Keratinocyte (primary cell): ENCODE results near the gene C12orf42. TPM values are rescaled to one million over a fixed set of nuclear protein-coding genes. Genes with fewer than 3 reads are reported as not detected.

Source experiments
- DNase-seq: peaks from one replicate; pipeline ENCODE4 v3.0.0-alpha.2; 2011; ENCODE audit warnings: low read depth, missing footprints, low spot score
- FAIRE-seq: peaks from 2 replicates; lab custom pipeline; 2011; peaks lifted over from hg19 to GRCh38; lab: Jason Lieb, UNC
- H2AFZ ChIP-seq: 2 replicates; pipeline ENCODE4 v1.6.0; 2012; ENCODE audit warnings: low read length, control low read depth, inconsistent platforms; ENCODE audit not compliant: control insufficient read depth
- H3K27ac ChIP-seq: 2 replicates; pipeline ENCODE4 v1.5.1; 2011; ENCODE audit warnings: low read length; ENCODE audit not compliant: control insufficient read depth, insufficient read depth
- H3K27me3 ChIP-seq: 3 replicates; pipeline ENCODE4 v1.6.0; 2011; ENCODE audit warnings: low read length; ENCODE audit not compliant: control insufficient read depth, insufficient read depth; ENCODE audit errors: extremely low read depth
- H3K36me3 ChIP-seq, 2 experiments: 2 replicates in 1 of 2; 3 replicates in 1 of 2; pipeline ENCODE4 v1.5.1; 2011; ENCODE audit warnings: low read length in 2 of 2, mild to moderate bottlenecking in 1 of 2; ENCODE audit not compliant: control insufficient read depth in 2 of 2, insufficient read depth in 2 of 2; ENCODE audit errors: extremely low read depth in 1 of 2
- H3K4me1 ChIP-seq: 3 replicates; pipeline ENCODE4 v1.5.1; 2011; ENCODE audit warnings: low read length; ENCODE audit not compliant: control insufficient read depth, insufficient read depth; ENCODE audit errors: extremely low read depth
- H3K4me2 ChIP-seq: 3 replicates; pipeline ENCODE4 v1.6.0; 2011; ENCODE audit warnings: low read depth, low read length; ENCODE audit not compliant: control insufficient read depth, insufficient read depth; ENCODE audit errors: extremely low read depth
- H3K4me3 ChIP-seq, 3 experiments: fragments of 200-600 bp in 1 of 3; sonication (generic) in 1 of 3; 2 replicates in 2 of 3; 3 replicates in 1 of 3; pipeline ENCODE4 v1.5.1; 2011 to 2016; ENCODE audit warnings: low read length in 3 of 3, mild to moderate bottlenecking in 3 of 3, control low read depth in 2 of 3, inconsistent platforms in 1 of 3, low read depth in 1 of 3, mixed read lengths in 1 of 3, mixed run types in 1 of 3, moderate library complexity in 1 of 3; ENCODE audit not compliant: control insufficient read depth in 2 of 3, insufficient read depth in 2 of 3; ENCODE audit errors: extremely low read depth in 1 of 3
- H3K79me2 ChIP-seq: 2 replicates; pipeline ENCODE4 v1.6.0; 2012; ENCODE audit warnings: low read length; ENCODE audit not compliant: control insufficient read depth, insufficient read depth
- H3K9ac ChIP-seq: 3 replicates; pipeline ENCODE4 v1.6.0; 2011; ENCODE audit warnings: low read length; ENCODE audit not compliant: control insufficient read depth, insufficient read depth; ENCODE audit errors: extremely low read depth
- H3K9me1 ChIP-seq: 3 replicates; pipeline ENCODE4 v1.6.0; 2011; ENCODE audit warnings: low read length; ENCODE audit not compliant: control insufficient read depth, insufficient read depth; ENCODE audit errors: extremely low read depth
- H3K9me3 ChIP-seq: 2 replicates; pipeline ENCODE4 v1.5.1; 2012; ENCODE audit warnings: low read depth, low read length; ENCODE audit not compliant: control insufficient read depth
- H4K20me1 ChIP-seq: 3 replicates; pipeline ENCODE4 v1.6.0; 2011; ENCODE audit warnings: low read length; ENCODE audit not compliant: control insufficient read depth, insufficient read depth; ENCODE audit errors: extremely low read depth
- EZH2 ChIP-seq: IDR thresholded peaks from one replicate; pipeline ENCODE4 v1.6.1; 2012; ENCODE audit warnings: inconsistent platforms, mild to moderate bottlenecking, low read length, moderate library complexity
- dilution Hi-C: fragments of 300-500 bp; cut with MboI; formaldehyde crosslinking; loops from one replicate; pipeline ENCODE4 v1.7.0; 2020; ENCODE audit warnings: low sequenced_read_pairs; ENCODE audit not compliant: extremely low pct_ligation_motif_present
- polyA plus RNA-seq, 5 experiments: library from polyadenylated mRNA; depleted of rRNA in 3 of 5; stranded (reverse) in 3 of 5; stranded (forward) in 1 of 5; unstranded in 1 of 5; fragments of >200 nt; gene quantifications; 1 replicate in 1 of 5; 2 replicates in 3 of 5; 3 replicates in 1 of 5; pipeline versions ENCODE4 v1.2.1 to v1.2.3, GENCODE V29; 2011 to 2012; ENCODE audit warnings: missing spikeins in 2 of 5, low read depth in 1 of 5, low replicate concordance in 1 of 5
- TF ChIP-seq, protein P1 (sequence below), 3 experiments: IDR thresholded peaks in 1 of 3; conservative IDR thresholded peaks in 1 of 3; optimal IDR thresholded peaks in 1 of 3; 2 replicates in 2 of 3; 3 replicates in 1 of 3; pipeline versions ENCODE3 to v1.5.1; 2011; ENCODE audit warnings: low read length in 3 of 3, mild to moderate bottlenecking in 3 of 3, moderate library complexity in 2 of 3, control low read depth in 1 of 3, inconsistent platforms in 1 of 3; ENCODE audit not compliant: insufficient read depth in 2 of 3; ENCODE audit errors: extremely low read depth in 1 of 3

C12orf42 gene
- polyA plus RNA-seq, 1 donor (not counting 4 experiments of a cell fraction or from before 2014, with no cell fraction given) = 0.08 TPM

GRCh38 chr12:103326190-103326589 is 169.6 kb downstream of the C12orf42 start:
- H3K9me1 ChIP-seq = no peaks in the 10 kb centered on the region
- dilution Hi-C loops = no loop called here
- no peaks in the 10 kb centered on the region for H3K4me1 ChIP-seq
- no peaks in the 10 kb centered on the region for H3K36me3 ChIP-seq
- no peak overlapping the region for H2AFZ ChIP-seq
- H3K4me3 ChIP-seq = no peak overlapping the region
- H3K79me2 ChIP-seq = no peaks in the 10 kb centered on the region
- H3K9ac ChIP-seq = no peak overlapping the region
- no peak overlapping the region for H3K27ac ChIP-seq
- FAIRE-seq = no peak
- H3K9me3 ChIP-seq = no peaks in the 10 kb centered on the region
- no peak for DNase-seq
- H3K4me2 ChIP-seq = no peak overlapping the region
- H4K20me1 ChIP-seq = no peaks in the 10 kb centered on the region
- no peaks in the 10 kb centered on the region for H3K27me3 ChIP-seq
- TF ChIP-seq EZH2 = no peak
- TF ChIP-seq, protein P1, sequence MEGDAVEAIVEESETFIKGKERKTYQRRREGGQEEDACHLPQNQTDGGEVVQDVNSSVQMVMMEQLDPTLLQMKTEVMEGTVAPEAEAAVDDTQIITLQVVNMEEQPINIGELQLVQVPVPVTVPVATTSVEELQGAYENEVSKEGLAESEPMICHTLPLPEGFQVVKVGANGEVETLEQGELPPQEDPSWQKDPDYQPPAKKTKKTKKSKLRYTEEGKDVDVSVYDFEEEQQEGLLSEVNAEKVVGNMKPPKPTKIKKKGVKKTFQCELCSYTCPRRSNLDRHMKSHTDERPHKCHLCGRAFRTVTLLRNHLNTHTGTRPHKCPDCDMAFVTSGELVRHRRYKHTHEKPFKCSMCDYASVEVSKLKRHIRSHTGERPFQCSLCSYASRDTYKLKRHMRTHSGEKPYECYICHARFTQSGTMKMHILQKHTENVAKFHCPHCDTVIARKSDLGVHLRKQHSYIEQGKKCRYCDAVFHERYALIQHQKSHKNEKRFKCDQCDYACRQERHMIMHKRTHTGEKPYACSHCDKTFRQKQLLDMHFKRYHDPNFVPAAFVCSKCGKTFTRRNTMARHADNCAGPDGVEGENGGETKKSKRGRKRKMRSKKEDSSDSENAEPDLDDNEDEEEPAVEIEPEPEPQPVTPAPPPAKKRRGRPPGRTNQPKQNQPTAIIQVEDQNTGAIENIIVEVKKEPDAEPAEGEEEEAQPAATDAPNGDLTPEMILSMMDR (optimal IDR thresholded peaks at IDR 0.05 in 1 of 3, IDR thresholded peaks at IDR 0.05 in 1 of 3, conservative IDR thresholded peaks at IDR 0.05 in 1 of 3; ENCODE audit: extremely low read depth in 1 of 3, insufficient read depth in 2 of 3, low read length in 3 of 3) = peak in 1 of 3 experiments; percentile 44

GRCh38 chr12:103318566-103318965 is 177.2 kb downstream of the C12orf42 start:
- Histone ChIP-seq H3K79me2 (no peaks in the 10 kb centered on the region), H3K36me3 (no peaks in the 10 kb centered on the region), H2AFZ (no peak overlapping the region), H3K4me1 (no peaks in the 10 kb centered on the region), H4K20me1 (no peaks in the 10 kb centered on the region), H3K9ac (no peak overlapping the region), H3K9me3 (no peaks in the 10 kb centered on the region), H3K4me2 (no peak overlapping the region), H3K27ac (no peak overlapping the region), H3K4me3 (no peak overlapping the region), H3K9me1 (no peaks in the 10 kb centered on the region), H3K27me3 (no peaks in the 10 kb centered on the region)
- DNase-seq (no peak), FAIRE-seq (no peak)
- dilution Hi-C loops = no loop called here
- no peak for TF ChIP-seq EZH2
- TF ChIP-seq, protein P1 (optimal IDR thresholded peaks at IDR 0.05 in 1 of 3, IDR thresholded peaks at IDR 0.05 in 1 of 3, conservative IDR thresholded peaks at IDR 0.05 in 1 of 3; ENCODE audit: extremely low read depth in 1 of 3, insufficient read depth in 2 of 3, low read length in 3 of 3) = no peak
